ENCODE measurements around the gene NPIPB2. TPM values are rescaled to one million over a fixed set of nuclear protein-coding genes. Genes with fewer than 3 reads are reported as not detected.

NPIPB2 gene
- total RNA-seq, 1 experiment from 2014 or later, result 12.5 TPM

DNA sequence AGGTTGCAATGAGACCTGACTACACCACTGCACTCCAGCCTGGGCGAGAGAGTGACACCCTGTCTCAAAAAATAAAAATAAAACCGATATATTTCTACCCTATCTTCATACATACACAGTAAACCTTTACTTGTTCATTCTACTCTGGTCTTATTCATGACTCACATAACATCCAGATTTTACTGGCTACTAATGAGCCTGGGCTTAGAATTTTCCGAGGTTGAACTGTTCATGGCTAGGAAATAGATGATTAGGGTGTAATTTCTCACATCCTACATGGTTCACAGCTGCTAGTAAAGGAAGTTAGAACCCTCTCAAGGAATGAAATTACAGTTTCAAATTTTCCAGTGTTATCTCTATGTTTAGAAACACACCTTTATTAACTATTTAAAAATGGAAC lies 40.8 kb downstream of the NPIPB2 start:
- no peak for DNase-seq
- Histone ChIP-seq H3K18ac (ENCODE audit: insufficient read length, low read depth, low read length) (no peak overlapping the region), H2BK12ac (ENCODE audit: insufficient read length, low read depth, low read length) (no peak overlapping the region), H3K27me3 (ENCODE audit: insufficient read depth, low read length) (no peaks in the 10 kb centered on the region), H3K79me1 (ENCODE audit: insufficient read depth, low read depth, low read length, poor library complexity, severe bottlenecking) (peaks cover 8% of the 10 kb centered on the region), H3K56ac (ENCODE audit: insufficient read length, low read depth, low read length) (no peak overlapping the region), H4K20me1 (ENCODE audit: control insufficient read depth, insufficient read depth, insufficient read length) (no peaks in the 10 kb centered on the region), H3K9me3 (ENCODE audit: control insufficient read depth, low read depth, low read length) (no peaks in the 10 kb centered on the region), H3K4me2 (ENCODE audit: insufficient read depth, insufficient read length, low read length) (no peak overlapping the region), H3K27ac (ENCODE audit: insufficient read length, low read depth, low read length) (no peak overlapping the region), H4K91ac (ENCODE audit: insufficient read length, low read depth, low read length) (no peak overlapping the region), H3K23ac (ENCODE audit: insufficient read length, low read depth, low read length) (no peak overlapping the region), H3K4ac (ENCODE audit: low read depth, low read length) (no peak overlapping the region), H2AFZ (ENCODE audit: low read length) (no peak overlapping the region), H3T11ph (ENCODE audit: low read length) (no peak overlapping the region), H4K5ac (ENCODE audit: insufficient read length, low read depth, low read length) (no peak overlapping the region), H3K9ac (ENCODE audit: extremely low read depth, insufficient read length, low read length) (no peak overlapping the region), H2BK120ac (ENCODE audit: low read depth, low read length, poor library complexity, severe bottlenecking) (no peak overlapping the region), H3K14ac (ENCODE audit: insufficient read depth, low read length) (no peak overlapping the region), H2BK15ac (ENCODE audit: low read depth, low read length) (no peak overlapping the region), H3K23me2 (ENCODE audit: insufficient read length, low read depth, low read length, poor library complexity, severe bottlenecking) (no peaks in the 10 kb centered on the region), H2BK20ac (ENCODE audit: low read depth, low read length, poor library complexity, severe bottlenecking) (no peak overlapping the region), H4K8ac (replicated peaks; ENCODE audit: insufficient read length, low read depth, low read length) (no peak overlapping the region), H3K4me1 (ENCODE audit: insufficient read depth, low read length) (no peaks in the 10 kb centered on the region), H3K79me2 (ENCODE audit: insufficient read depth, low read length) (peaks cover 41% of the 10 kb centered on the region; the same call in 1 of the 2 replicates), H2AK5ac (ENCODE audit: insufficient read length, low read length) (no peak overlapping the region), H2BK5ac (ENCODE audit: insufficient read length, low read length) (no peak overlapping the region)
- TF ChIP-seq, protein P1, sequence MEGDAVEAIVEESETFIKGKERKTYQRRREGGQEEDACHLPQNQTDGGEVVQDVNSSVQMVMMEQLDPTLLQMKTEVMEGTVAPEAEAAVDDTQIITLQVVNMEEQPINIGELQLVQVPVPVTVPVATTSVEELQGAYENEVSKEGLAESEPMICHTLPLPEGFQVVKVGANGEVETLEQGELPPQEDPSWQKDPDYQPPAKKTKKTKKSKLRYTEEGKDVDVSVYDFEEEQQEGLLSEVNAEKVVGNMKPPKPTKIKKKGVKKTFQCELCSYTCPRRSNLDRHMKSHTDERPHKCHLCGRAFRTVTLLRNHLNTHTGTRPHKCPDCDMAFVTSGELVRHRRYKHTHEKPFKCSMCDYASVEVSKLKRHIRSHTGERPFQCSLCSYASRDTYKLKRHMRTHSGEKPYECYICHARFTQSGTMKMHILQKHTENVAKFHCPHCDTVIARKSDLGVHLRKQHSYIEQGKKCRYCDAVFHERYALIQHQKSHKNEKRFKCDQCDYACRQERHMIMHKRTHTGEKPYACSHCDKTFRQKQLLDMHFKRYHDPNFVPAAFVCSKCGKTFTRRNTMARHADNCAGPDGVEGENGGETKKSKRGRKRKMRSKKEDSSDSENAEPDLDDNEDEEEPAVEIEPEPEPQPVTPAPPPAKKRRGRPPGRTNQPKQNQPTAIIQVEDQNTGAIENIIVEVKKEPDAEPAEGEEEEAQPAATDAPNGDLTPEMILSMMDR (conservative IDR thresholded peaks at IDR 0.05), result no peak
- no peak overlapping the region for H3K4me3 Mint-ChIP-seq
- H3K4me1 Mint-ChIP-seq, result peaks cover 6 to 9% of the 10 kb centered on the region in 2 experiments; a peak in 3 of 4 replicates
- no peaks in the 10 kb centered on the region for H3K27me3 Mint-ChIP-seq (ENCODE audit: low read depth)
- H3K27ac Mint-ChIP-seq, result peak overlapping the region in 1 of 3 experiments; percentile 27; a peak in 1 of 7 replicates
- 100% methylated on average over 1 of the region's 3 CpGs for WGBS (ENCODE audit: extremely low coverage, insufficient read length, low lambda C conversion rate)
- H3K36me3 Mint-ChIP-seq (ENCODE audit: insufficient read depth in 1 of 3, low read depth in 3 of 3), result peaks cover 11 to 27% (median 26%) of the 10 kb centered on the region in 3 experiments
- H3K9me3 Mint-ChIP-seq, result no peaks in the 10 kb centered on the region
